GM21423 (cell line): ENCODE data around the gene FHOD1.

Experiments
- ATAC-seq: cut with Tn5 transposase; IDR thresholded peaks from one replicate; pipeline ENCODE4 v1.9.1; 2021; ENCODE audit warnings: mild to moderate bottlenecking, moderate library complexity; ENCODE audit not compliant: unreplicated experiment

Gene FHOD1

DNA sequence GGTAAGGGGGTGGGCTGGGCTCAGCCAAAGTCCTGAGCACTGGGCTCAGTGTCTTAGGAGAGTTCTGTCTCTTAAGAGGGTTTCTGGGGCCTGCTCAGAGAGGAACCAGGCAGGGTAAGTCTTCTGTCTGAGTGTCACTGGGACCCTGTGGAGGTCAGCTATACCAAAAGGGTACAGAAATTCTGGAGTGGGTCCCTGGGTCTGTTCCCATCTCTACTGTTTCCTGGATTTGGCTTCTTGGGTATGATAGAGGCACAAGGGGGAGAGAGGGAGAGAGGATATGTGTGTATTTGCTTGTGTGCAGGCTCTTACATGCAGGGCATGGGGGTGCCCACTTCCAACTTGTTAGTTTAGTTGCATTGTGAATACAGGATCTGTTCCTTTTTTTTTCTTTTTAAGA lies 53.7 kb downstream of the FHOD1 start:
- ATAC-seq, result no peak

GRCh38 chr16:67192781-67193361 lies 54.4 kb downstream of the FHOD1 start:
- ATAC-seq, result no peak

DNA sequence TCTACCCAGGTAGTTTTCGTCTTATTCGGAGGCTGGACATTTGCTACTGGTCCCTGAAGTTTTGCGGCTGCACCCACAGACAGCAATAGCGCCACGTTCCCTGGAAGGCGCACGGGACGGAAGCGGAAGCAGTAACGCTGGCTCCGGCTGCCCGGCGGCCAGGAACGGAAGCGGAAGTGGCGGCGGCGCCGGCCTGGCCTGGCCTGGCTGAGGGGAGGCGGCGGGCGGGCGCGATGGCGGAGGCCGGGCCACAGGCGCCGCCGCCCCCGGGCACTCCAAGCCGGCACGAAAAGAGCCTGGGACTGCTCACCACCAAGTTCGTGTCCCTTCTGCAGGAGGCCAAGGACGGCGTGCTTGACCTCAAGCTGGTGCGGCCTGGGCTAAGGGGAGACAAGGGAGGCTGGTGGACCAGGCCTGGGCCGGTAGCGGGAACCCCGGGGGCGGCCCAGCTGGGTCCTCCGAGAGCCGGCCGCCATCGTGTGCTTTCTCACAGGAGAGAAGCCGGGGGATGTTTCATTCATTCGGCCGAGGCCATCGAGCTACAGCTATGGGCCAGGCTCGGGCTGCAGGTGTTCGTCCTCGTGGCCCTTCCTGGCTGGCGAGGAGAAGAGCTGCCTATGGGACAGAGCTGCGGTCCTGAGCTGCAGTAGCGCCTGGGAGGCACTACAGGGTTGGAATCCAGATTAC lies 55.1 kb downstream of the FHOD1 start, which contains the start of gene E2F4:
Gene E2F4, plus strand, starts transcription at position 161 of the 687 bp plus-strand sequence. Its CDS starts 73 bp downstream, at position 234.
- peak; percentile 84 for ATAC-seq

DNA sequence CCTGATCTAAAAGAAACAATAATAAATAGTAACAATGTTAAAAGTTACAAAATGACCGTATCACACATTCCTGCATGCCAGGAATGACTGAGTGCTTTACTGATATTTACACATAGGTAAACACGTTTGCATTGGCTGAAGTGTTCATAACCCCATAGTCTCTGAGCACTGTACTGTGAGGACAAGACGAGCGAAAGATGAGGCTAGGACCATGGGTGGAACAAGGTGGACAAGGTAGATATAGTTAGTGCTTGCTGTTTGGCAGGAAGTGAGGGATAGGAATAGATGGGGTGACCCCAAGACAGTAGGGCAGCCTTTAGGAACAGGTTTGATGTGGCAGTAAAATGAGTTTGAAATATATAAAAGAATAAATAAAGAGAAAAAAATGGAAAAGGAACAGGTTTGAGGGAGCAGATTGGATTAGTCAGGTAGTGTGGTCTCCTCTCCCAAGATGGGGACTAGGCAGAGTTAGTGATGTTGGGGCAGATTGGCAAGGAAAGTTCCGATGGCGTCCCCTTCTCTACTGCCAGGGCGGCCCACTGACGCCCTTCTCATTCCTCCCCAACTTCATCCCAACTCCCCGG lies 55.8 kb downstream of the FHOD1 start:
- ATAC-seq, result no peak

GRCh38 chr16:67190448-67191399 lies 56.6 kb downstream of the FHOD1 start:
- no peak for ATAC-seq

DNA sequence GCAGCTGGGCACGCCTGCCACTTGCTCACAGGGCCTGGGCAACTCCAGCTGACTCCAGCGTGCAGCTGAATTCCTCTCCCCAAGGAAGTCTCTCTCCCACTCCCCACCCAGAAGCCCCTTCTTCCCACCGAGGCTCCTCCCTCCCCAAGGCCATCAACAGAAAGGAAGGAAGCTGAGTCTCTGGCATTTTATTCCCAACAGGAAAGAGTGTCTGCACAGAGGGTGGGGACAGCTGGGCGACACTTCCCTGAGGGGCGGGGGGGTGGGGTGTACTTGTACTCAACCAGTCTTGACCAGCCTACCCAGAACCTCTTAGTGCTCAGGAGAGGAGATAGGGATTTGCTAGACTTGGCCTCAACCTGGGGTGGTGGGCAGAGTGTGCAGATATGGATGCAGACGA lies 57.2 kb downstream of the FHOD1 start, which contains the start of gene EXOC3L1:
Gene EXOC3L1, minus strand, starts transcription at position 96 of the 400 bp plus-strand sequence. CDS start 460 bp downstream, outside the sequence.
- no peak for ATAC-seq

GRCh38 chr16:67188798-67189197 lies 58.5 kb downstream of the FHOD1 start:
- ATAC-seq, result no peak

GRCh38 chr16:67188323-67188722 lies 59.0 kb downstream of the FHOD1 start:
- no peak for ATAC-seq

DNA sequence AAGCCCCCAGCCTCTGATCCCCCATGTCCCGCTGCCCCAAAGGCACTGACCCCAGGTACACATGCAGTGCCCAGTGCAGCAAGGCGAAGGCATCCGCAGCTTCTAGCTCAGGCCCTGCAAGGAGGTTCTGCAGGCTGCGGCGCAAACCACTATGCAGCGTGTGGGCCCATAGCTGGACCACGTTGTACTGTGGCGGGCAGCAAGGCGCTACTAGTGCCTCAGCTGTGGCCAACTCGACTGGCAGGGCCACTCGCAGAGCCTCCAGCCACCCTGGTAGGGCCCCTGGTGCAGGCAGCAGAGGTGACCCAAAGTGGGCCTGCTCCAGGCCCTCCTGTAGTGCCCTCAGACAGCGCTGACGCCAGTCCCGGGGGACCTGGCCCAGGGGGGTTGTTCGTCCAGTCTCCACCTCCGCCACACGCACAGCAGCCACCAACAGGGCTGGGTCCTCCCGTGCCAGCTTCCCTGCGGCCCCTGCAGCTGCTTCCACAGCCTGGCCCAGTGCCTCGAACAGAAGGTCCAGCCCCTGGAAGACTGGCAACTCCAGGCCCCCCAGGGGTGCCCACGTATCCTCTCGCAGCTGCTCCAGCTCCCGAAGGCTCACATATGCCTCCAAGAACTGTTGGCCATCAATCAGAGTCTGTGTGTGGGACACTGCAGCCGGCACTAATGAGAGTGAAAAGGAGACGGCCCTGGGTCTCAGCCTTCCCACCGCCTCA lies 59.9 kb downstream of the FHOD1 start:
- ATAC-seq, result no peak

GRCh38 chr16:67186550-67186950 lies 60.7 kb downstream of the FHOD1 start:
- no peak for ATAC-seq

GRCh38 chr16:67185651-67186134 lies 61.6 kb downstream of the FHOD1 start:
- ATAC-seq, result no peak

GRCh38 chr16:67184995-67185650 lies 62.2 kb downstream of the FHOD1 start:
- ATAC-seq, result peak; percentile 21

DNA sequence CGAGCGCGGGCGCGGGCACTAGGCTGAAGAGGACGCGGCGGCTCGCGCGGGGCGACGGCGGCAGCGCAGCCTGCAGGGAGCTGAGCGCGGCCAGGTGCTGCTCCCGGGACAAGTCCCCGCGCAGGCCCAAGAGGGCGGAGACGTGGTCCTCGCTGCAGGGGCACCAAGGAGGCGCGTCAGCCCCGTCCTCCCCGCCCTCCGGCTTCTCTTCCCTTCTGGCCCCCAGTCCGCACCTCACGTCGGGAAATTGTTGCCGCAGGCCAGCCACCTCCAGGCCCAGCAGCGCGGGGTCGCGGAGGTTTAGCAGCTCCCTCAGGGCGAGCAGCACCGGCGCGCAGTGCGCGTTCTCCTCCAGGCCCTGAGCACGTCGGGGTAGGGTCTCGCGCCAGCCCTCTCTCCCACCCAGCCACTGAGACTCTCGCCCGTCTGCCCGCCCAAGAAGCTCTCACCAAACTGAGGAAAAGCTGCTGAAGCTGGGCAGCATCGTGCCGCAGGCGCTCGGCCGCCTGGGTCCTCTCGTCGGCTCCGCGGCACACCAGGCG lies 62.8 kb downstream of the FHOD1 start:
- ATAC-seq, result peak; percentile 6

- peak; percentile 92 for ATAC-seq
Observed at GRCh38 chr16:67183627-67184452, 63.4 kb downstream of the FHOD1 start, which contains the start of gene MATCAP1. Gene MATCAP1, minus strand, starts transcription at chr16:67183963. Its CDS starts 3,353 bp downstream, at chr16:67180610.

GRCh38 chr16:67183284-67183626 lies 64.0 kb downstream of the FHOD1 start:
- ATAC-seq, result no peak

GRCh38 chr16:67182288-67182687 lies 65.0 kb downstream of the FHOD1 start:
- no peak for ATAC-seq

DNA sequence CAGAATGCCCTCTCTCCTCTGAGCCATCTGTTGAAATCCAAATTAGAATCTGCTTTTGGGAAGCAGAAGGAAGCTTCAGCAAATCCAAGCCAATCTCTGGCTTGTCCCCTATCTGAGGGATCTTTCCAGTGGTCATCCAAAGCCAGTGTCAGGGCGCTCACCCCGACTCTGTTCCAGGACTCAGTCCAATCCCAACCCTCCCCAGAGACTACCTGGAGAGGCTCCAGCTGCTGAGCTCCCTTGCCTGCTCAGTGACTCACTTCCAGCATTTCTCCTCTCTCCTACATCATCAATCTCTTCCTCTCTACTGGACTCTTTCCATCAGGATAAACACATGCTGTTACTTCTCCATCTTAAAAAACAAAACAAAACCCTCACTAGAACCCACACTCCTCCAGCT lies 65.9 kb downstream of the FHOD1 start:
- no peak for ATAC-seq

DNA sequence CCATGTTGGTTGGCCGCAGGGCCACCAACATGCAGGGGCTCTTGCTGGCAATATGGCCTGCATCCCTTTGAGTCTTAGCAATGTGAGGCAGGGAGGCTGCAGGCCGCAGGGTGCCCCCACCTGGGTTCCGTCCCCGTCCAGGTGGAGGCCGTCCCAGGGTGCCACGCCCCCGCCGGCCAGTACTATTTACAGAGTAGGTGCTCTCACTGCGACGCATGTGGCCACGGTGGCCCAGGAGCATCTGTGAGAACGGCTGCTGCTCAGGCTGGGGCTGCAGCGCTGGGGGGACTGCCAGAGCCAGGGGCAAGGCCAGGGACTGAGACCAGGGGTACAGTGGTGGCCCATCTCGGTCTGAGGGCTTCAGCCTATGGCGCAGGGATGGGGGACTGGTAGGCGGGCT lies 67.1 kb downstream of the FHOD1 start:
- no peak for ATAC-seq
